DOHH2 (cell line): Measurements from ENCODE around the gene PTPRN2.

ENCODE experiments used
- CTCF ChIP-seq: fragments of 200-600 bp; sonication (generic); IDR thresholded peaks from one replicate; pipeline ENCODE4 v1.5.1; 2014; ENCODE audit warnings: antibody characterized with exemption, mild to moderate bottlenecking, low read depth, low read length; ENCODE audit not compliant: poor library complexity, severe bottlenecking
- EZH2phosphoT487 ChIP-seq: fragments of 200-600 bp; sonication (generic); IDR thresholded peaks from 2 replicates; pipeline ENCODE4 v1.6.1; 2017; ENCODE audit warnings: borderline replicate concordance, mild to moderate bottlenecking, antibody characterized with exemption, low read length, moderate library complexity, mixed read lengths

DNA sequence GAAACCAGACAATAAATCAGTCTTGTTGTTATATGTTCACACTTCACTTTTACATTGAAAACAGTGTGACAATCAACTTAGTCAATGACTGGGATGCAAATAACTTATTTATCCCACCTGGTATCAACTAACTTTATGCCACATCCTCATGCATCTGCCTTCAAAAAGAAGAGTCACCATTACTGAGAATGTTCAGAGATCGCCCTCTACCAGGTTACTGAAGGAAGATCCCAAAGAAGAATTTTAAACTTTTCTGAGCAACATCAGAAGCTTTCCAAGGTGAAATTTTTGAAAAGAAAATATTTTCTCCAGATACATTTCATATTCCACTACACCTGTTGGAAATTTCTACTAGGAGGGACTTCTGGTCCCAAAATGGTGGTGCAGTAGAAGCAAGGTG, 359.5 kb downstream of the PTPRN2 start:
- TF ChIP-seq CTCF (peak; percentile 17), EZH2phosphoT487 (no peak)
